Neutrophil (primary cell): Measurements from ENCODE around the gene MRC2.

Experiments used
- H3K27ac ChIP-seq: fragments of 200-600 bp; sonication (generic); 2 replicates; pipeline ENCODE4 v1.5.1; 2016; ENCODE audit warnings: mild to moderate bottlenecking, moderate library complexity
- H3K27me3 ChIP-seq: fragments of 200-600 bp; sonication (generic); 2 replicates; pipeline ENCODE4 v1.6.0; 2016; ENCODE audit warnings: mild to moderate bottlenecking
- H3K36me3 ChIP-seq: fragments of 200-600 bp; sonication (generic); 2 replicates; pipeline ENCODE4 v1.5.1; 2017
- H3K4me1 ChIP-seq, 2 experiments: fragments of 200-600 bp in 1 of 2; sonication (generic) in 1 of 2; 1 replicate in 1 of 2; 2 replicates in 1 of 2; pipeline versions ENCODE4 v1.5.1 to v1.6.1; 2013 to 2016; ENCODE audit warnings: low read depth in 1 of 2, low read length in 1 of 2, mild to moderate bottlenecking in 1 of 2, moderate library complexity in 1 of 2; ENCODE audit not compliant: control insufficient read depth in 1 of 2, insufficient read depth in 1 of 2
- H3K4me3 ChIP-seq, 2 experiments: fragments of 200-600 bp in 1 of 2; sonication (generic) in 1 of 2; 1 replicate in 1 of 2; 2 replicates in 1 of 2; pipeline ENCODE4 v1.5.1; 2013 to 2016; ENCODE audit warnings: low read depth in 1 of 2, low read length in 1 of 2, mild to moderate bottlenecking in 1 of 2, moderate library complexity in 1 of 2
- H3K9me3 ChIP-seq: fragments of 200-600 bp; sonication (generic); 2 replicates; pipeline ENCODE4 v1.5.1; 2016
- TF ChIP-seq, protein P1 (sequence below): fragments of 200-600 bp; sonication (generic); IDR thresholded peaks from 2 replicates; pipeline ENCODE4 v1.5.1; 2016; ENCODE audit warnings: antibody characterized with exemption

The MRC2 gene

DNA sequence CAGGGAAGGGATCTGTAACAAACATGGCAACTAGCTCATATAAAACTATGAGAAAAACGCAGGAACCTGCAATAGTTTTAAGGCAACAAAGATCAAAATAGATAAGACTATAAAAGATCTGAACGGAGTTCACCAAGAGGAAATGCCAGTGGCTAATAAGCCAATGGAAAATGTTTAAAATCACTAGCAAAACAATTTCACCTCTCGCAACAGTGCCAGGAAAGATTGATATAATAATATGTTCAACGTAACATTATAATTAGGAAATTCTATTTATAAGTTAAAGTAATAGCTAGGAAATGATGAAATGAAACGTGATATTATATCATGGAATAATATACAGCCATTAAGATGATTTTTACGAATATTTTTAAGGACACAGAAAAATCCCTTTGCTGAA, 16.0 kb downstream of the MRC2 start:
- Histone ChIP-seq H3K4me3 (no peak overlapping the region), H3K36me3 (no peaks in the 10 kb centered on the region), H3K9me3 (no peaks in the 10 kb centered on the region), H3K27ac (no peak overlapping the region), H3K27me3 (peaks cover 5% of the 10 kb centered on the region), H3K4me1 (no peaks in the 10 kb centered on the region)
- TF ChIP-seq, protein P1, sequence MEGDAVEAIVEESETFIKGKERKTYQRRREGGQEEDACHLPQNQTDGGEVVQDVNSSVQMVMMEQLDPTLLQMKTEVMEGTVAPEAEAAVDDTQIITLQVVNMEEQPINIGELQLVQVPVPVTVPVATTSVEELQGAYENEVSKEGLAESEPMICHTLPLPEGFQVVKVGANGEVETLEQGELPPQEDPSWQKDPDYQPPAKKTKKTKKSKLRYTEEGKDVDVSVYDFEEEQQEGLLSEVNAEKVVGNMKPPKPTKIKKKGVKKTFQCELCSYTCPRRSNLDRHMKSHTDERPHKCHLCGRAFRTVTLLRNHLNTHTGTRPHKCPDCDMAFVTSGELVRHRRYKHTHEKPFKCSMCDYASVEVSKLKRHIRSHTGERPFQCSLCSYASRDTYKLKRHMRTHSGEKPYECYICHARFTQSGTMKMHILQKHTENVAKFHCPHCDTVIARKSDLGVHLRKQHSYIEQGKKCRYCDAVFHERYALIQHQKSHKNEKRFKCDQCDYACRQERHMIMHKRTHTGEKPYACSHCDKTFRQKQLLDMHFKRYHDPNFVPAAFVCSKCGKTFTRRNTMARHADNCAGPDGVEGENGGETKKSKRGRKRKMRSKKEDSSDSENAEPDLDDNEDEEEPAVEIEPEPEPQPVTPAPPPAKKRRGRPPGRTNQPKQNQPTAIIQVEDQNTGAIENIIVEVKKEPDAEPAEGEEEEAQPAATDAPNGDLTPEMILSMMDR = no peak

GRCh38 chr17:62644487-62645173, 17.2 kb downstream of the MRC2 start:
- Histone ChIP-seq H3K27me3 (peaks cover 5% of the 10 kb centered on the region), H3K9me3 (no peaks in the 10 kb centered on the region), H3K36me3 (no peaks in the 10 kb centered on the region), H3K4me1 (no peaks in the 10 kb centered on the region), H3K4me3 (no peak overlapping the region), H3K27ac (no peak overlapping the region)
- TF ChIP-seq, protein P1 = no peak

GRCh38 chr17:62648251-62648955, 20.9 kb downstream of the MRC2 start:
- Histone ChIP-seq H3K36me3 (no peaks in the 10 kb centered on the region), H3K27me3 (peaks cover 36% of the 10 kb centered on the region), H3K4me3 (no peak overlapping the region), H3K4me1 (peaks cover 7 to 15% of the 10 kb centered on the region in 2 experiments), H3K27ac (no peak overlapping the region), H3K9me3 (no peaks in the 10 kb centered on the region)
- TF ChIP-seq, protein P1 = no peak

DNA sequence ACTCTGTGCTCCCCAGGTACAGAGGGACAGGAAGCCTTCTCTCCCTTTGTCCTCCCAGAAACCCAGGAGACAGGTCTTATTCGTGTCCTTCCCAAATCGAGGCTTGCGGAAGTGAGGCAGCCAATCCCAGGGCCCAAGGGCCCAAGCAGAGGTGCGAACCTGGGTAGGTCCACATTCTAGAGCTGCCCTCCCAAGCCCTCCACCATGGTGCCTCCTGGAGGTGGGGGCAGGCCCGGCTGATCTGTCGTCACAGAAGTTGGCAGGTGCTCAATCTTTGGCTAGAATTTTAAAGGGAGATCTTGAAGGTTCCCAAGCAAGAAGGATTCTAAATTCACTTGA, 21.5 kb downstream of the MRC2 start:
- Histone ChIP-seq H3K4me3 (no peak overlapping the region), H3K9me3 (no peaks in the 10 kb centered on the region), H3K27ac (no peak overlapping the region), H3K36me3 (no peaks in the 10 kb centered on the region), H3K27me3 (peaks cover 41% of the 10 kb centered on the region), H3K4me1 (peaks cover 12 to 20% of the 10 kb centered on the region in 2 experiments)
- TF ChIP-seq, protein P1 = no peak

- Histone ChIP-seq H3K4me3 (no peak overlapping the region), H3K4me1 (peaks cover 19 to 26% of the 10 kb centered on the region in 2 experiments), H3K9me3 (no peaks in the 10 kb centered on the region), H3K27ac (no peak overlapping the region), H3K27me3 (peaks cover 47% of the 10 kb centered on the region), H3K36me3 (no peaks in the 10 kb centered on the region)
- TF ChIP-seq, protein P1 = no peak
These were observed 22.1 kb downstream of the MRC2 start for GRCh38 chr17:62649570-62649969.
